Esophagus muscularis mucosa (tissue), 4 donors: ENCODE measurements around the gene FAM193A. TPM values are rescaled to one million over a fixed set of nuclear protein-coding genes. Genes with fewer than 3 reads are reported as not detected.
A peak's percentile ranks its signal among the peaks of the same experiment; 100 is the strongest.

Experiments used
- DNase-seq: peaks from one replicate; pipeline ENCODE4 v3.0.0-alpha.2; 2017; ENCODE audit errors: extremely low spot score
- H3K27ac ChIP-seq, 4 donors: fragments of 200-600 bp; sonication (generic); replicated peaks in 1 of 4; 1 replicate in 3 of 4; 2 replicates in 1 of 4; pipeline ENCODE4 v1.5.1; 2016 to 2019; ENCODE audit warnings: mild to moderate bottlenecking in 1 of 4
- H3K27me3 ChIP-seq, 4 donors: fragments of 200-600 bp; sonication (generic); one replicate each; pipeline versions ENCODE4 v1.5.1 to v1.6.0; 2016 to 2019
- H3K36me3 ChIP-seq, 4 donors: fragments of 200-600 bp; sonication (generic); one replicate each; pipeline ENCODE4 v1.5.1; 2016 to 2019
- H3K4me1 ChIP-seq, 4 donors: fragments of 200-600 bp; sonication (generic); one replicate each; pipeline ENCODE4 v1.5.1; 2016 to 2019
- H3K4me3 ChIP-seq, 4 donors: fragments of 200-600 bp; sonication (generic); 1 replicate in 2 of 4; 2 replicates in 2 of 4; pipeline ENCODE4 v1.5.1; 2016 to 2019; ENCODE audit warnings: mild to moderate bottlenecking in 4 of 4, moderate library complexity in 1 of 4
- H3K9me3 ChIP-seq, 4 donors: fragments of 200-600 bp; sonication (generic); 1 replicate in 3 of 4; 2 replicates in 1 of 4; pipeline ENCODE4 v1.5.1; 2016 to 2019
- EP300 ChIP-seq: sonication (generic); formaldehyde crosslinking; IDR thresholded peaks from one replicate; pipeline ENCODE4 v1.6.1; 2017; ENCODE audit warnings: antibody characterized with exemption
- POLR2A ChIP-seq: fragments of 450-650 bp; IDR thresholded peaks from one replicate; pipeline ENCODE4 v1.6.1; 2017; ENCODE audit warnings: antibody characterized with exemption, moderate library complexity, mild to moderate bottlenecking, low read depth
- POLR2AphosphoS5 ChIP-seq, 2 donors: sonication (generic); formaldehyde crosslinking; IDR thresholded peaks; one replicate each; pipeline ENCODE4 v1.6.1; 2017; ENCODE audit warnings: antibody characterized with exemption in 2 of 2
- WGBS: methylation state at CpG from one replicate; pipeline ENCODE4 v1.1.5; 2018; 5-methylcytosine and 5-hydroxymethylcytosine counted together
- intact Hi-C: fragments of 100-400 bp; cut with DNase I; formaldehyde crosslinking; loops from one replicate; pipeline ENCODE4 v1.15.1; 2023
- total RNA-seq, 4 donors: library from RNA; depleted of rRNA; stranded (reverse); fragments of >200 nt; gene quantifications; one replicate each; pipeline versions ENCODE4 v1.1.0 to v1.2.1, GENCODE V29; 2016
- TF ChIP-seq, protein P1 (sequence below), 3 experiments: fragments of 200-600 bp in 2 of 3; fragments of 450-650 bp in 1 of 3; sonication (generic) in 2 of 3; IDR thresholded peaks; one replicate each; pipeline ENCODE4 v1.5.1; 2017 to 2019; ENCODE audit warnings: antibody characterized with exemption in 3 of 3, mild to moderate bottlenecking in 2 of 3, moderate library complexity in 1 of 3

Gene FAM193A
- total RNA-seq, 4 donors from 2014 or later: 20.0 to 30.6 (median 24.6) TPM

DNA sequence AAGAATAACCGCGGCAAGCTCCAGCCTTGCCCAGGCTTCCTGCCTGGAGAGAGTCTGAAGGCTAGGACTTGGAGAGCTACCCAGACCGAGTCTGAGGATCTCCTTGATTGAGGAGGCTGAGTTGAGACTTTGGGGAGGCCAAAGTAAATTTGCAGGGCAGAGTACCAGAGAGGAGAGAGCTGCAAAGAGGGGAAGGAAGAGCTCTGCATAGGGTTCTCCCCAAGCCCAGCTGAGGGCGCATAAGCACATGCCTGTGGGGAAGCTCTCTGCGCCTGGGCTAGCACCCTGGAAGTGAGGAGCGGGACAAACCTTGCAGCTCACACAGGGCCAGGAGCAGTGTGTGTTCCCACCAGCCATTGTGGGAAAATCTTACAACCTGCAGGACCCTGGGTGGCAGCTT lies 56.1 kb downstream of the FAM193A start:
- WGBS: 49% methylated on average over 6 of the region's 6 CpGs
- H3K9me3 ChIP-seq: no peaks in the 10 kb centered on the region
- DNase-seq: no peak
- intact Hi-C loops: no loop called here
- no peaks in the 10 kb centered on the region for H3K27me3 ChIP-seq
- peak overlapping the region in 2 of 4 donors; percentile 20 to 21 for H3K27ac ChIP-seq
- H3K4me1 ChIP-seq: peaks cover 69 to 94% (median 91%) of the 10 kb centered on the region in 4 donors
- H3K36me3 ChIP-seq: peaks cover 0 to 7% (median 5%) of the 10 kb centered on the region in 4 donors
- TF ChIP-seq EP300 (no peak), POLR2A (no peak), POLR2AphosphoS5 (IDR thresholded peaks at IDR 0.05) (no peak)
- TF ChIP-seq, protein P1, sequence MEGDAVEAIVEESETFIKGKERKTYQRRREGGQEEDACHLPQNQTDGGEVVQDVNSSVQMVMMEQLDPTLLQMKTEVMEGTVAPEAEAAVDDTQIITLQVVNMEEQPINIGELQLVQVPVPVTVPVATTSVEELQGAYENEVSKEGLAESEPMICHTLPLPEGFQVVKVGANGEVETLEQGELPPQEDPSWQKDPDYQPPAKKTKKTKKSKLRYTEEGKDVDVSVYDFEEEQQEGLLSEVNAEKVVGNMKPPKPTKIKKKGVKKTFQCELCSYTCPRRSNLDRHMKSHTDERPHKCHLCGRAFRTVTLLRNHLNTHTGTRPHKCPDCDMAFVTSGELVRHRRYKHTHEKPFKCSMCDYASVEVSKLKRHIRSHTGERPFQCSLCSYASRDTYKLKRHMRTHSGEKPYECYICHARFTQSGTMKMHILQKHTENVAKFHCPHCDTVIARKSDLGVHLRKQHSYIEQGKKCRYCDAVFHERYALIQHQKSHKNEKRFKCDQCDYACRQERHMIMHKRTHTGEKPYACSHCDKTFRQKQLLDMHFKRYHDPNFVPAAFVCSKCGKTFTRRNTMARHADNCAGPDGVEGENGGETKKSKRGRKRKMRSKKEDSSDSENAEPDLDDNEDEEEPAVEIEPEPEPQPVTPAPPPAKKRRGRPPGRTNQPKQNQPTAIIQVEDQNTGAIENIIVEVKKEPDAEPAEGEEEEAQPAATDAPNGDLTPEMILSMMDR (IDR thresholded peaks at IDR 0.05): no peak
- no peak overlapping the region for H3K4me3 ChIP-seq

DNA sequence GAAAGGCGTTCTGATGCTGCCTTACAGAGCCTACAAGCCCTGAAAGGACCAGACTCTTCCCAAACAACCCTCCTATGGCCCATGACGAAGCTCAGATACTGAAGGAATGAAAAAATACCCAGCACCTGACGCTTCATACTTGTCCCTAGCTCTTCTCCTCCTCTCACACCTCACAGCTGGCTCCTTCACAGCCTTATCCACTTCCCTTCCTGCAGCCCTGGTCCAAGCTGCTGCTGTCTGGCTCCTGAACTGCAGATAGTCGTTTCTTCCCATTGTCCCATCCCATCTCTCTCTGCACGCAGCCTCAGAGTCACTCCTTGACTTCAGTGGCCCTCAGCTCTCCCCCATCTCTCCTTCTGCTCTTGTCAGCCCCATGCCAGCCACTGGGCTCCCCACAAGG lies 56.6 kb downstream of the FAM193A start:
- intact Hi-C loops: no loop called here
- no peak for DNase-seq
- no peak for TF ChIP-seq POLR2A
- TF ChIP-seq, protein P1 (IDR thresholded peaks at IDR 0.05): no peak
- no peak for TF ChIP-seq POLR2AphosphoS5 (IDR thresholded peaks at IDR 0.05)
- TF ChIP-seq EP300: no peak

DNA sequence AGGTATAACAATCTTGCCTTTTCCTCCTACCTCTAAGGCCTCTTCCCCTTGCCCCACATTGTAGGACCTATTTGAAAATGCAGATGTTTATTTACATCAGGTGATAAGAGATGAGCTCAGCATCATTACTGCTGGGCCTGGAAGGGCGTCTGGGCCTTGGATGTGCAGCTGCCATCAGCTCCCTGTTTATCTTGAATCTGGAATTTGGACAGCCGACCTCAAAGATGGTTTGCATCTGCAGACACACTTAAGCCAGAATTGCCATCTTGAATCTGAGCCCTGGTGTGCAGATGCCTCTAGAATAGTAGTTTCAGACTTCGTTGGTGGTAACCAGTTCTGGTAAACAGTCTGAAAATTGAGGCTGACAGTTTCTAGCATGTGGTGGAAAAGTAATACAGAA lies 59.0 kb downstream of the FAM193A start:
- intact Hi-C loops: no loop called here
- H3K9me3 ChIP-seq: no peaks in the 10 kb centered on the region
- H3K36me3 ChIP-seq: peaks cover 0 to 10% (median 7%) of the 10 kb centered on the region in 4 donors
- H3K4me1 ChIP-seq: peaks cover 76 to 100% (median 92%) of the 10 kb centered on the region in 4 donors
- H3K27me3 ChIP-seq: no peaks in the 10 kb centered on the region
- no peak overlapping the region for H3K27ac ChIP-seq
- no peak for TF ChIP-seq EP300
- TF ChIP-seq, protein P1 (IDR thresholded peaks at IDR 0.05): no peak
- no peak for TF ChIP-seq POLR2A
- no peak for TF ChIP-seq POLR2AphosphoS5 (IDR thresholded peaks at IDR 0.05)
- WGBS: 54% methylated on average over 2 of the region's 3 CpGs
- H3K4me3 ChIP-seq: no peak overlapping the region
- no peak for DNase-seq

More for the DNA sequence above, 56.6 kb downstream of the FAM193A start:
- Histone ChIP-seq H3K4me1 (peaks cover 69 to 94% (median 91%) of the 10 kb centered on the region in 4 donors), H3K9me3 (no peaks in the 10 kb centered on the region), H3K27me3 (no peaks in the 10 kb centered on the region), H3K36me3 (peaks cover 0 to 7% (median 5%) of the 10 kb centered on the region in 4 donors), H3K4me3 (no peak overlapping the region), H3K27ac (peak overlapping the region in 1 of 4 donors; percentile 21)
- 53% methylated on average over 5 of the region's 5 CpGs for WGBS

DNA sequence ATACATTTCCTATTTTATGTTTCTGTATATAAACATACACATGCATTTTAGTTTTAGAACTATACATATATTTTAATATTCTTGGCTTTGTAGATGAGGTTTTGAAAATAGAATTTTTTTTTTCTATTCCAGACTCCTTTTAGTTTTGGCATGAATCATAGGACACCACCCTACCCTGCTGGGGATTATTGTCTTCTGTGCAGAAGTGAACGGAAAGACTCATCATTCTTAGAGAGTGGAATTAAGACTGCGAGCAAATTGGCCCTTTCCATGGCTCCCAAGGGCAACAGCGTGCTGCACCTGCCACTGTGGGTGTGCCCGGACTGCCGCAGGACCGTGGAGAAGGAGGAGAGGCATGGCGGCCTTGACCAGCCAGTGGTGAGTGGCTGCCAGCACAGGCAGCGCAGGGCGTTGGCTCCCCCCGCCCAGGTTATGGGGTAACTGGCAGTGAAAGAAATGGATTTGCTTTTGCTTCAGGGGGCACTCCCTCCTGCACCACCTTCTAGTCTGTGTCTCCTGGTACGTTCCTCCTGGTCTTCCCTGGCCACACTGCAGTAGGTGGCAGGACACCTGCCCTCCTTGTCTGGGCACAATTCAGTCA lies 59.6 kb downstream of the FAM193A start:
- H3K4me3 ChIP-seq: no peak overlapping the region
- no peak for TF ChIP-seq POLR2A
- TF ChIP-seq, protein P1 (IDR thresholded peaks at IDR 0.05): no peak
- TF ChIP-seq EP300: no peak
- TF ChIP-seq POLR2AphosphoS5 (IDR thresholded peaks at IDR 0.05): no peak
- H3K27ac ChIP-seq: no peak overlapping the region
- 78% methylated on average over 6 of the region's 11 CpGs for WGBS
- no peaks in the 10 kb centered on the region for H3K27me3 ChIP-seq
- intact Hi-C loops: no loop called here
- H3K4me1 ChIP-seq: peaks cover 70 to 100% (median 86%) of the 10 kb centered on the region in 4 donors
- peaks cover 0 to 12% (median 8%) of the 10 kb centered on the region in 4 donors for H3K36me3 ChIP-seq
- H3K9me3 ChIP-seq: no peaks in the 10 kb centered on the region
- DNase-seq: no peak

DNA sequence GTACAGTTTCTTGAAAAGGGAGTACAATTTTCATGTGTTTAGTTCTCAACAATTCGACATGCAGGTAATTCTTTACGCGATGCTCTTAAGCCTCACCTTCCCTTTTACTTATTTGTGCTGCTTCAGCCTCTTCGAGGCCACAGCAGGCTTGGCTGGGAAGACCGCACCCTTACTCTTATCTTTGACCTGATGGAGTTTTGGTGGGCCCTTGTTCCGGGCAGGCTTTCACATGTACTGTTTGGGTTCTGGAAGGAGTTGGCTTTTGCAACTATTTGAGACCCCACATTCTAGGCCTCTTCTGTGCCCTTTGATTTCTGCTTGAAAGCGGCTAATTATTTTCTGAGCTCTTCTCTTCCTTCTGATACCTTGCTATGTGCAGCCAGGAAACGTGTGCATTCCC lies 60.2 kb downstream of the FAM193A start:
- Histone ChIP-seq H3K9me3 (no peaks in the 10 kb centered on the region), H3K36me3 (peaks cover 0 to 12% (median 8%) of the 10 kb centered on the region in 4 donors), H3K4me1 (peaks cover 65 to 97% (median 81%) of the 10 kb centered on the region in 4 donors), H3K27ac (peak overlapping the region in 3 of 4 donors; percentile 44 to 51 (median 47)), H3K4me3 (no peak overlapping the region), H3K27me3 (no peaks in the 10 kb centered on the region)
- intact Hi-C loops: no loop called here
- DNase-seq: no peak
- TF ChIP-seq POLR2AphosphoS5 (IDR thresholded peaks at IDR 0.05) (no peak), POLR2A (no peak), EP300 (no peak)
- TF ChIP-seq, protein P1 (IDR thresholded peaks at IDR 0.05): no peak
- 83% methylated on average over 8 of the region's 8 CpGs for WGBS
